A673 (cell line): ENCODE results near the gene PEPD. TPM values are rescaled to one million over a fixed set of nuclear protein-coding genes. Genes with fewer than 3 reads are reported as not detected.

Source experiments
- BruUV-seq: library from RNA; stranded (reverse); fragments of 400-500 nt; replicated peaks from 2 replicates; lab custom pipeline; 2021; lab: Mats Ljungman, UMichigan
- CTCF ChIA-PET: fragments of 300-600 bp; sonication (Branson Sonifier 250); formaldehyde crosslinking; loops from one replicate; lab custom pipeline; 2022; ENCODE audit warnings: antibody characterized with exemption; lab: Charles Lee
- POLR2A ChIA-PET: fragments of 300-600 bp; sonication (Branson Sonifier 250); formaldehyde crosslinking; loops from one replicate; lab custom pipeline; 2022; ENCODE audit warnings: antibody characterized with exemption; ENCODE audit not compliant: low non-redundant PET; lab: Charles Lee
- DNase-seq: peaks from one replicate; pipeline ENCODE4 v3.0.0-alpha.2; 2015; ENCODE audit warnings: low spot score
- H3K27ac ChIP-seq: fragments of 200-600 bp; sonication (generic); 2 replicates; pipeline ENCODE4 v1.5.1; 2016; ENCODE audit warnings: mixed run types, low read depth, mild to moderate bottlenecking, mixed read lengths, antibody characterized with exemption, low read length; ENCODE audit not compliant: poor library complexity, severe bottlenecking
- H3K27me3 ChIP-seq: fragments of 200-600 bp; sonication (generic); replicated peaks from 2 replicates; pipeline ENCODE4 v1.6.1; 2017; ENCODE audit warnings: mixed run types, low read depth, mild to moderate bottlenecking, mixed read lengths, antibody characterized with exemption, low read length; ENCODE audit not compliant: insufficient read depth, poor library complexity
- H3K36me3 ChIP-seq: fragments of 200-600 bp; sonication (generic); 2 replicates; pipeline ENCODE4 v1.6.1; 2016; ENCODE audit warnings: mixed run types, mild to moderate bottlenecking, mixed read lengths, antibody characterized with exemption, low read length; ENCODE audit not compliant: insufficient read depth, poor library complexity, severe bottlenecking
- H3K4me1 ChIP-seq: fragments of 200-600 bp; sonication (generic); 2 replicates; pipeline ENCODE4 v1.6.1; 2017; ENCODE audit warnings: mixed run types, mild to moderate bottlenecking, mixed read lengths, antibody characterized with exemption, low read length; ENCODE audit not compliant: insufficient read depth, poor library complexity, severe bottlenecking
- H3K4me3 ChIP-seq: fragments of 200-600 bp; sonication (generic); 2 replicates; pipeline ENCODE4 v1.5.1; 2016; ENCODE audit warnings: low read depth, mixed run types, mild to moderate bottlenecking, mixed read lengths, low read length; ENCODE audit not compliant: poor library complexity, severe bottlenecking
- H3K9me3 ChIP-seq: fragments of 200-600 bp; sonication (generic); 2 replicates; pipeline ENCODE4 v1.6.1; 2016; ENCODE audit warnings: mixed run types, low read depth, mild to moderate bottlenecking, mixed read lengths, antibody characterized with exemption, low read length; ENCODE audit not compliant: poor library complexity, severe bottlenecking
- CTCF ChIP-seq: fragments of 300-800, 200-600 bp; sonication (generic); conservative IDR thresholded peaks from 2 replicates; pipeline ENCODE4 v1.5.1; 2017; ENCODE audit warnings: low read depth, mild to moderate bottlenecking, antibody characterized with exemption, low read length, moderate library complexity, mixed read lengths
- EZH2 ChIP-seq: fragments of 200-600 bp; sonication (generic); IDR thresholded peaks from 2 replicates; pipeline ENCODE4 v1.6.1; 2017; ENCODE audit warnings: borderline replicate concordance, low read depth, mild to moderate bottlenecking, mixed read lengths, antibody characterized with exemption, low read length; ENCODE audit not compliant: poor library complexity, severe bottlenecking
- intact Hi-C: fragments of 100-400 bp; cut with micrococcal nuclease; formaldehyde crosslinking; loops from one replicate; pipeline ENCODE4 v1.10.0; 2022; ENCODE audit not compliant: unreplicated experiment
- total RNA-seq: library from RNA; stranded (reverse); gene quantifications from 2 replicates; pipeline ENCODE4 v1.2.3, GENCODE V29; 2021

PEPD gene
- total RNA-seq, 1 experiment from 2014 or later = 82.2 TPM

DNA sequence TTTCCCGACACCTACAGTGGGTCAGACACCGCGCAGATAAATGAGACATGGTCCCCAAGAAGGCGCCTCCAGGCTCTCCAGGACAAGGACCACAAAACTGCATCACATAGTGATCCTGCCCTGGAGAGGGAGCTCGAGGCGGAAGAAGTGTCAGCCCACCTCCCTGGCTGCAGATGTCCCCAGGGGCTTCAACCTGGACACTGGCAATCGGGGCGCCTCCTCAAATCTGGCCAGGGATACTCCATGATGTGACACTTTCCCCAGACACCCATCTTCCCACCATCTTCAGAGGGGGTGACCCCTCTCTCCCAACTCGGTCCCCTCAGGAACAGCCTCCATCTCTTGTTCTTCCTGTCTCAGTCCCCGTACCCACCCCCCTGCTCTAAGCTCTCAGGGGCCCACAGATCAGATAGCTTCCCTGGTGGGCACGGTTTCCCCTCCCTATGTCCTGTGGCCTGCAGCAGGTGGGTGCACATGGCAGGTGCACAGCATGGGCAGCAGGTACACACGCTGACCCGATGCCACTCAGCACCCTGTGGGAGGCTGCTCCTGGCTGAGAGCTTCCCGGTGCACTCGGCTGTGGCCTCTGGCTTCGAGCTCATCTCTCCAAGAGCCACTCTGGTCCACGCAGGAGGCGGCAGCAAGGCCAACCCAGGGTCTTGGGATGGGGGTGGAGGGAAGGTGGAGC is 61.2 kb downstream of the PEPD start:
- H3K27me3 ChIP-seq = no peaks in the 10 kb centered on the region
- H3K4me3 ChIP-seq = no peak overlapping the region
- TF ChIP-seq CTCF = no peak
- no peak for TF ChIP-seq EZH2
- no peaks in the 10 kb centered on the region for H3K36me3 ChIP-seq
- intact Hi-C loops = no loop called here
- no peak for DNase-seq
- H3K27ac ChIP-seq = no peak overlapping the region
- H3K4me1 ChIP-seq = no peaks in the 10 kb centered on the region
- CTCF ChIA-PET = no interaction called here
- BruUV-seq = no TSS peak
- POLR2A ChIA-PET = no interaction called here
- H3K9me3 ChIP-seq = no peaks in the 10 kb centered on the region

DNA sequence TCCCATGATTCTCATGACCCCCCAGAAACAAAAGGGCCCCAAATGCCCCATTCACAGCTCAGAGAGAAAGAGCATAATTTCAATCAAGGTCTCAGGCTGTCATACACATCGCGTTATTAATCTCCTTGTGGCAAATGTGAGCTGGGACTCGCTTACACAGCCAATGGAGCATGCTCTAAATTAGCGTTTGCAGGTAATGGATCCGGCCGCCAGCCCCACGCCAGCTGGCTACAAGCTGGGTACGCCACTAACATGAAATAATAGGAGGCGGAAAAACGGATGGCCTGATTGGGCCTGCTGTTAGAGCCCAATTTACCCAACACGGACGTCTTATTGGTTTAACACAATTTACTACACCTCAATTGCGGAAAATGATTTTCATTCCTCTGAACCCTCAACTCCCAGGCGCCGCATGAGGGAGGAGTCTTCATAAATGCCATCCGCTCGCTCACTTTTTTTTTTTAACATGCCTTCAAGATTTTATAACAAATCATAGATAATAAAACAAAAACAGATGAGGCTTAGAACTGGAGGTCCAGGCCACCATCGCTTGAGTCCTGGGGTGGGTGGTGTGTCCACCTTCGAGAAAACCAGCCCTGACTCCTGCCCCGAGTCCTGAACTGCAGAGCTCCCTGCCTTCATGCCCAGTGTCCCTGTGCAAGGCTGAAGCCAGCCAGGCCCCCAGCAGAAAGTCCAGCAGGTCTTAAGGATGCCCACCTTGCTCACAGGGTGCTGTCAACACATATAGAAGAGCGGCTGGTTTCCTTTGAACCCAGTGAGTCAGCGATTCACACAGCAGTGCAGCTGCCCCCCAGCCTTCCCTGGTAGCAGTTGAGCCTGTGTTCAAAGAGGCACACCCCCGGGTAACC is 62.1 kb downstream of the PEPD start:
- Histone ChIP-seq H3K27me3 (no peaks in the 10 kb centered on the region), H3K9me3 (no peaks in the 10 kb centered on the region), H3K4me1 (no peaks in the 10 kb centered on the region), H3K36me3 (no peaks in the 10 kb centered on the region), H3K4me3 (no peak overlapping the region), H3K27ac (no peak overlapping the region)
- TF ChIP-seq CTCF (no peak), EZH2 (no peak)
- POLR2A ChIA-PET = no interaction called here
- intact Hi-C loops = no loop called here
- no peak for DNase-seq
- CTCF ChIA-PET = no interaction called here
- BruUV-seq = no TSS peak

DNA sequence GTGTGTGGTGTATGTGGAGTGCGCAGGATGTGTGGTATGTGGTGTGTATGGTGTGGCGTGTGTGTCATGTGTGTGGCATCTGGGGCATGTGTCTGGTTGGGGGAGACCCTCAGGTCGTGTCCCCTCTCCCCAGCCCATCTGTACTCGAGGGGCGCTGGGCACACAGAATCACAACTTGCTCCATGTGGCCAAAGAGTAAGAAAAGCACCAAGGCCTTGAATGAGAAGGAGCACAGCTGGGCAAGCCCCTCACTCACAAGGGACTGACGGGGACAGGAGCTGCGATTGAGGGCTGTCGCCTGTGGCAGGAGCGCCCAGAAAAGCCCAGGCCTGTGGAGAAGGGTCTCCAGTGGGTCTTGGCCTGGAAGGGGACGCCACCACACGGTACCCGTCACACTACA is 62.8 kb downstream of the PEPD start:
- TF ChIP-seq CTCF (no peak), EZH2 (no peak)
- BruUV-seq = no TSS peak
- CTCF ChIA-PET = no interaction called here
- H3K4me1 ChIP-seq = no peaks in the 10 kb centered on the region
- H3K27me3 ChIP-seq = no peaks in the 10 kb centered on the region
- intact Hi-C loops = no loop called here
- no peaks in the 10 kb centered on the region for H3K36me3 ChIP-seq
- no peak overlapping the region for H3K4me3 ChIP-seq
- no peak overlapping the region for H3K27ac ChIP-seq
- POLR2A ChIA-PET = no interaction called here
- DNase-seq = no peak
- H3K9me3 ChIP-seq = no peaks in the 10 kb centered on the region
